NCI-H510A treated with DMSO at 0.1 percent for 48 hours (cell line): ENCODE measurements around the gene OR2A14.
"Not testable (repeated sequence)": the region's sequence is repeated elsewhere in the genome, so short reads cannot be mapped to it uniquely, and the experiment has no call there.

ENCODE experiments used
- DNase-seq: peaks from one replicate; lab custom pipeline; 2025; lab: John Stamatoyannopoulos, UW

OR2A14 gene

DNA sequence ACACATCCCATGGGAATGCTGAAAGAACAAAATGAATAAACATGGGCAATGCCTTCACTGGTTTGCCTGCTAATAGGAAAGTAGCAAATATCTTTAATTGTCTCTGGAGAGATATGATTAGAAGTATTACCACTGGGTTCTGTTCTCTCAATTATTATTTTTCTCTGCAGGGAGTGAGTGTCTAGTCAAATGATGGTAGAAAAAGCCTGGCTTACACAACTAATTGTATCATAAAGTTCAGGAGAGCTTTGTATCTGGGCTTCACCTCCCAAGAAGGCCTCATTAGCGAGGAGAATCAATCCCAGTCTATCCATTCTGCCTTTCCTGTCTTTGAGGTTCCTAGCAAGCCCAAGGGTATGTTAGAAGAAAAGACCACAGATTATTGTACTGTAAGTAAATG, at the start of gene OR2A14:
Gene OR2A14, plus strand, starts transcription at position 301 of the 400 bp plus-strand sequence. CDS start 5,937 bp downstream, outside the sequence.
- no peak for DNase-seq

- no peak for DNase-seq
These were observed 48.6 kb upstream of the OR2A14 start for GRCh38 chr7:144074374-144074773.

GRCh38 chr7:144085978-144086377, 37.0 kb upstream of the OR2A14 start, which contains the start of gene OR2A12:
TSS of gene OR2A12 (plus strand) at chr7:144086278. CDS start at chr7:144095108, 8,830 bp downstream.
- DNase-seq: no peak

- no peak for DNase-seq
These were observed 36.2 kb upstream of the OR2A14 start for GRCh38 chr7:144086730-144087129.

- no peak for DNase-seq
These were observed 35.7 kb upstream of the OR2A14 start for GRCh38 chr7:144087230-144087629.

- DNase-seq: no peak
These were observed 32.3 kb upstream of the OR2A14 start for GRCh38 chr7:144090667-144091066.

- DNase-seq: no peak
These were observed 24.2 kb upstream of the OR2A14 start for GRCh38 chr7:144098776-144099175.

- no peak for DNase-seq
These were observed 22.4 kb upstream of the OR2A14 start for GRCh38 chr7:144100607-144101006.

DNA sequence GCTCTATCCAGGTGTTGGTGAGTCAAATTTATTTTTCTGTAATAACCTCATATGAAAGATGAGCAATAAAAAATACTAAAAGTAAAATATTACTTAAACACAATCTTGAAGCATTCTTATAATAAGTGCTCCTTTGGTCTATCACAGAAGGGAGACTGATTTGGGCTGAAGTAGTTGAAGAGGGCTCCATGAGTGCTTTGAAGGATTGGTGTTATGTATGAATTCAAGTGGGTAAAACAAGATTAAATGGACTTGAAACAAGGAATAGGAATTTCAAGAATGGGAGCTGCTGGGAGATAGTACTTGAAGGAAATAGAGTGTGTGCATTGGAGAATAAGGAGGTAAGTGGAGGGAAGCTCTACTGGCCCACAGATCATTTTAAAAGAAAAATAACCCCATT, 20.9 kb upstream of the OR2A14 start:
- no peak for DNase-seq

DNA sequence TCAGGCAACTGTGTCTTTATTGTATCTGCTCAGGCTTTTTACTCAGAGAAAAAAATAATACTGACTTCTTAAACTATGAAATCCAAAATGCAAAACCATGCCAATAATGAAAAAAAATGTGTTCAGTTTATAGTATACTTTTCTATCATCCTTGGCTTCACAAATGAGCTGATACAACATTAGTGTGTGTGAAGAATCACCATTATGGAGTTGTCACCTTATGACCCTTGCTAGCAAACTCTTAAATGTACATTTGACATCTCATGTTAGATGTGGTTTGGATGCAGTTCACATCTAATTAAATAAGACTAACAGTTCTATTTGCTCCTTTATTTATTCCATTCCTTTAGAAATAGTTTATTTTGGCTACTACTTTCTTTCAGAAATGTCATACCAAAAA, 17.8 kb upstream of the OR2A14 start:
- DNase-seq: no peak

DNA sequence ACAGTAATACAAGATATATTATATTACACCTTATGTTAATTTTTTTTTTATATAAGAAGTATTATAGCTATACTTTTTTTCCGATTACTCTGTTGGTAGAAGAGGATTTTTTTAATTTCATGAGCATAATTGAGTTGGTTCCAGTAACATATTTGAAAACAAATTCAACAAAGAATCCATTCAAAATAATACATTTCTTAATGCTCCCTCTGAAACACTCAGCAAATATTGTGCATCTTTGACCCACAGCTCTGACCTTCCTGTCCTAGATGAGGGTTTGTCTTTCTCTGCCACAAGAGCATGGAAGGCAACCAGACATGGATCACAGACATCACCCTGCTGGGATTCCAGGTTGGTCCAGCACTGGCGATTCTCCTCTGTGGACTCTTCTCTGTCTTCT, 13.7 kb upstream of the OR2A14 start, which contains the start of gene OR2A2:
Gene OR2A2, plus strand, starts transcription at position 301 of the 400 bp plus-strand sequence. Its CDS starts 0 bp downstream, at position 301.
- DNase-seq: no peak

DNA sequence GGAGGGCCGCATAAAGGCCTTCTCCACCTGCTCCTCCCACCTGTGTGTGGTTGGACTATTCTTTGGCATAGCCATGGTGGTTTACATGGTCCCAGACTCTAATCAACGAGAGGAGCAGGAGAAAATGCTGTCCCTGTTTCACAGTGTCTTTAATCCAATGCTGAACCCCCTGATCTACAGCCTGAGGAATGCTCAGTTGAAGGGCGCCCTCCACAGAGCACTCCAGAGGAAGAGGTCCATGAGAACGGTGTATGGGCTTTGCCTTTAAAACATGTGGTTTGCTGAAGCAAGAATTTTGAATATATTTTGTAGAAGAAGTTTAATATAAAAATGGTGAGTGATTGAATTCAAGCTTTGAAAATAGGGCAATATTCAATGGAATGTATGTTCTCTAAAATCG, 12.7 kb upstream of the OR2A14 start:
- no peak for DNase-seq

DNA sequence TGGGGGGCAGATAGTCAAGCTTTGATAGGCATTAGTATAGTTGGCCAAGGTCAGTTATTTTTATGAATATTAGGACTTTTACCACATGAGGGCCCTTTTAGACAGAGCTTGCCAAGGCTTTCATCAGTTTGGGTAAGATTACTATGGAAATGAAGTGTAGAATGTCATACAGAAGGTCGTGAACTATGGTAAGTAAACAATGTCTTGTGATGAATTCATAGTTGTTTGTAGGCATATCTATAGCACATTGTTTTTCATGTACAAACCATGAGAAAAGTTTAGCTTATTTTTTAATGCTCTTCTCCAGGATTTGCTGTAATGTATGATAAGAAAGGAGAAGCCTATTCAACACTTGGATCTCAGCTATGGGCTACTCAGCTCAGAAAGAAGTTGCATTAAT, 9.3 kb upstream of the OR2A14 start:
- no peak for DNase-seq

- no peak for DNase-seq
These were observed 4.6 kb upstream of the OR2A14 start for GRCh38 chr7:144118341-144118740.

DNA sequence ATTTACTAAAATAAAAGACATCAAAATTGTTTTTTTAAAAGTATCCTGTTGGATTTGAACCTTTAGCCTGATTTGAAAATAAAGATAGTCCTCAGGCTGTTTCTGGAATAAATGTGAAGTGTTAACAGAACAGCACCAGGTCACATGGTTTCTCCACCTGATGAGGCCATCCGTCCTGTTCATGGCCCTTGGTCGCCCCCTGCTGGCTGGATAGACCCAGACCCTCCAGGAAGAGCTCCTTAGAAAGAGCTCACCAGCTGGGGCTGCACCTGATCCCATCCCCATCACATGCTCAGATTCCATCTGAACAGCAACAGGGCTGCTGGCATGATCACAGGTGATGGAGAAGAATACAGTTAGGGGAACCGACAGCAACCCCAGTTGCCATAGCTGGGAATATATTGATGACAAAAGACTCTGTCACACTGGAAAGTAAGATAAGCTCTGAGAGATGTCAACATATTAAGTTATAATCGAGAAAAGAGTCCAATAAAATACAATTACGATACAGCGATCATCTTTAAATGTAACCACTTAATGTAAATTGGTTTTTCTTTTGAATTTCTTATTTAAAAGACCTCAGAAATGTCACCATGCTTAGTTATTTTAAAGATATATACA, 4.8 kb downstream of the OR2A14 start:
- DNase-seq: peak; percentile 11

DNA sequence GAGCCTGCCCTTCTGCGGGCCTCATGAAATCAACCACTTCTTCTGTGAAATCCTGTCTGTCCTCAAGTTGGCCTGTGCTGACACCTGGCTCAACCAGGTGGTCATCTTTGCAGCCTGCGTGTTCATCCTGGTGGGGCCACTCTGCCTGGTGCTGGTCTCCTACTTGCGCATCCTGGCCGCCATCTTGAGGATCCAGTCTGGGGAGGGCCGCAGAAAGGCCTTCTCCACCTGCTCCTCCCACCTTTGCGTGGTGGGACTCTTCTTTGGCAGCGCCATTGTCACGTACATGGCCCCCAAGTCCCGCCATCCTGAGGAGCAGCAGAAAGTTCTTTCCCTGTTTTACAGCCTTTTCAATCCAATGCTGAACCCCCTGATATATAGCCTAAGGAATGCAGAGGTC, 6.6 kb downstream of the OR2A14 start:
- not testable (repeated sequence) for DNase-seq

GRCh38 chr7:144130730-144131129, 7.8 kb downstream of the OR2A14 start:
- no peak for DNase-seq

DNA sequence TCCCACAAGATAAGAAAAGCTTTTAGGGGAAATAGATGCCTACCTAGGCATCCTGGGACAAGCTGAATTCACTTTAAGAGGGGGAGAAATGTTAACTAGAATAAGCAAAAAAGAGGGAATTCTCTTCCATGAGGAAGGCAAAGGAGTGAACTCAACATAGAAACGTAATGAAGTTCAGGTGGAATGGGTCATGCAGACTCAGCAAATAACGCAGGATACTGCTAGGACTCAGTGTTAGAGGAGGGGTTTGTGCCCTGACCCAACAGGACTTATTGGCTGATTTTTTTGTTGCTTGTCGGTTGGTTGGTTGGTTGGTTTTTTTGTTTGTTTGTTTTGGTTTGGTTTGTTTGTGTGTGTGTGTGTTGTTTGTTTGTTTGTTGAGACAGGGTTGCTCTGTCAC, 9.3 kb downstream of the OR2A14 start:
- no peak for DNase-seq

DNA sequence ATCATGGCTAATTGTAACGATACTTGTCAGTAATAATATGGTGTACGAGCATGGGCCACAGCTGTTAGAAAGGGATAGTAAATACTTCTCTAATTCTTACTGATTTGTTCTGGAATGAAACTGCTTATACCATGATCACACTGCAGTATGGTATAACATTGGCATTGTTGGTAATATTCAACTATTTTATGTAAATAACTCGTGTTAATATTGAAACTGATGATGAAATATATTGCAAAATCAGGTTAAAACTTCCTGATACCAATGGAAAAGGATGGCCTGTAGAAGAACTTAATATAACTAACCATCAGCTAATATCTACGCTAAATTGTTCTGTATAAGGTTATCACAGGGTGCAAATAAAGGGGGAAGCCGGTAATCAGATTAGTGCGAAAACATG, 10.3 kb downstream of the OR2A14 start:
- DNase-seq: no peak

- no peak for DNase-seq
These were observed 11.1 kb downstream of the OR2A14 start for GRCh38 chr7:144134116-144134515.

GRCh38 chr7:144137501-144137900, 14.5 kb downstream of the OR2A14 start:
- DNase-seq: no peak

- no peak for DNase-seq
These were observed 19.2 kb downstream of the OR2A14 start for GRCh38 chr7:144142187-144142586.

GRCh38 chr7:144144426-144144825, 21.4 kb downstream of the OR2A14 start:
- no peak for DNase-seq

- no peak for DNase-seq
These were observed 25.4 kb downstream of the OR2A14 start for GRCh38 chr7:144148224-144148827.
